Stimulated activated CD8-positive, alpha-beta memory T cell treated with anti-CD3 and anti-CD28 coated beads, Interleukin-4, amount 100 ng/mL, for 4 hours (primary cell): Measurements from ENCODE around the gene PRKCQ.
"Not testable (repeated sequence)": the region's sequence is repeated elsewhere in the genome, so short reads cannot be mapped to it uniquely, and the experiment has no call there.

Source experiments
- DNase-seq, 2 donors: peaks; one replicate each; pipeline ENCODE4 v3.0.0-alpha.2; 2020; ENCODE audit warnings: low read depth in 2 of 2, low spot score in 1 of 2

The PRKCQ gene

GRCh38 chr10:6461961-6462360 is 118.1 kb downstream of the PRKCQ start:
- DNase-seq: no peak

- no peak for DNase-seq
Observed at GRCh38 chr10:6460861-6461409, 119.1 kb downstream of the PRKCQ start.

GRCh38 chr10:6458814-6459213 is 121.3 kb downstream of the PRKCQ start:
- no peak for DNase-seq

- DNase-seq: no peak
Observed at GRCh38 chr10:6457376-6457775, 122.7 kb downstream of the PRKCQ start.

- no peak for DNase-seq
Observed at GRCh38 chr10:6456067-6456466, 124.0 kb downstream of the PRKCQ start.

GRCh38 chr10:6455592-6455991 is 124.5 kb downstream of the PRKCQ start:
- no peak for DNase-seq

- DNase-seq: no peak
Observed at GRCh38 chr10:6446711-6447110, 133.4 kb downstream of the PRKCQ start.

- peak; percentile 40 to 53 for DNase-seq
Observed at GRCh38 chr10:6445671-6446316, 134.3 kb downstream of the PRKCQ start.

GRCh38 chr10:6439875-6440274 is 140.2 kb downstream of the PRKCQ start:
- DNase-seq: not testable (repeated sequence)

- DNase-seq: no peak
Observed at GRCh38 chr10:6431861-6432260, 148.2 kb downstream of the PRKCQ start.

GRCh38 chr10:6431186-6431585 is 148.9 kb downstream of the PRKCQ start:
- no peak for DNase-seq

- DNase-seq: no peak
Observed at GRCh38 chr10:6430423-6430980, 149.6 kb downstream of the PRKCQ start.

GRCh38 chr10:6427357-6427959 is 152.6 kb downstream of the PRKCQ start:
- no peak for DNase-seq

GRCh38 chr10:6426317-6426716 is 153.8 kb downstream of the PRKCQ start:
- no peak for DNase-seq

- no peak for DNase-seq
Observed at GRCh38 chr10:6423413-6424170, 156.5 kb downstream of the PRKCQ start.

GRCh38 chr10:6423004-6423403 is 157.1 kb downstream of the PRKCQ start:
- DNase-seq: peak in 1 of 2 donors; percentile 10

- DNase-seq: no peak
Observed at GRCh38 chr10:6418613-6419216, 161.4 kb downstream of the PRKCQ start.

- DNase-seq: no peak
Observed at GRCh38 chr10:6418167-6418566, 161.9 kb downstream of the PRKCQ start.

GRCh38 chr10:6416892-6417512 is 163.1 kb downstream of the PRKCQ start:
- no peak for DNase-seq

- no peak for DNase-seq
Observed at GRCh38 chr10:6411436-6411835, 168.6 kb downstream of the PRKCQ start.

- DNase-seq: no peak
Observed at GRCh38 chr10:6410830-6411229, 169.2 kb downstream of the PRKCQ start.
